Spinal cord (tissue), 10 donors: ENCODE data around the gene ZBTB38. TPM values are rescaled to one million over a fixed set of nuclear protein-coding genes. Genes with fewer than 3 reads are reported as not detected.

ENCODE experiments used
- DNase-seq, 6 donors: peaks; one replicate each; pipeline versions ENCODE4 v3.0.0 to v3.0.0-alpha.2; 2013 to 2015; ENCODE audit warnings: low spot score in 6 of 6, low read depth in 4 of 6
- H3K27ac ChIP-seq: one replicate; pipeline ENCODE4 v1.5.1; 2013; ENCODE audit warnings: low read depth, low read length, control low read depth
- H3K27me3 ChIP-seq: one replicate; pipeline ENCODE4 v1.6.1; 2013; ENCODE audit warnings: low read length; ENCODE audit not compliant: control insufficient read depth, insufficient read depth
- H3K36me3 ChIP-seq: one replicate; pipeline ENCODE4 v1.6.1; 2013; ENCODE audit warnings: low read length; ENCODE audit not compliant: control insufficient read depth, insufficient read depth
- H3K4me1 ChIP-seq: one replicate; pipeline ENCODE4 v1.6.1; 2013; ENCODE audit warnings: low read length; ENCODE audit not compliant: control insufficient read depth, insufficient read depth
- H3K4me3 ChIP-seq: one replicate; pipeline ENCODE4 v1.5.1; 2013; ENCODE audit warnings: low read depth, low read length, control low read depth
- H3K9me3 ChIP-seq: one replicate; pipeline ENCODE4 v1.6.1; 2013; ENCODE audit warnings: low read length; ENCODE audit not compliant: control insufficient read depth, insufficient read depth
- WGBS: methylation state at CpG from one replicate; pipeline ENCODE4 v1.1.5; 2013; ENCODE audit warnings: missing lambda C conversion rate; ENCODE audit not compliant: insufficient coverage; 5-methylcytosine and 5-hydroxymethylcytosine counted together
- polyA plus RNA-seq, 2 donors: library from polyadenylated mRNA; unstranded; fragments of 120-200 nt; gene quantifications; one replicate each; pipeline ENCODE4 v1.2.1, GENCODE V29; 2013; ENCODE audit not compliant: insufficient read length in 2 of 2
- total RNA-seq, 2 donors: library from RNA; depleted of rRNA in 1 of 2; stranded (reverse); fragments of 120-200 nt in 1 of 2; fragments of >200 nt in 1 of 2; gene quantifications; one replicate each; pipeline versions ENCODE4 v1.2.3 to v1.2.4, GENCODE V29; 2013 to 2014
- donor health status: healthy.

ZBTB38 gene
- total and polyA plus RNA-seq, 4 donors, result 39.1 to 118 (median 64.2) TPM

GRCh38 chr3:141399200-141399599, 30.9 kb downstream of the ZBTB38 start:
- WGBS, result 93% methylated on average over 1 of the region's 2 CpGs
- H3K36me3 ChIP-seq, result peaks cover 3% of the 10 kb centered on the region
- H3K27me3 ChIP-seq, result no peaks in the 10 kb centered on the region
- H3K9me3 ChIP-seq, result no peaks in the 10 kb centered on the region
- DNase-seq, result no peak
- no peak overlapping the region for H3K4me3 ChIP-seq
- H3K4me1 ChIP-seq, result peaks cover 11% of the 10 kb centered on the region
- no peak overlapping the region for H3K27ac ChIP-seq

GRCh38 chr3:141400073-141400971, 32.0 kb downstream of the ZBTB38 start:
- Histone ChIP-seq H3K9me3 (no peaks in the 10 kb centered on the region), H3K4me1 (peaks cover 14% of the 10 kb centered on the region), H3K27ac (no peak overlapping the region), H3K36me3 (peaks cover 9% of the 10 kb centered on the region), H3K4me3 (no peak overlapping the region), H3K27me3 (no peaks in the 10 kb centered on the region)
- WGBS, result 80% methylated on average over 1 of the region's 5 CpGs
- DNase-seq, result no peak

GRCh38 chr3:141401095-141401494, 32.8 kb downstream of the ZBTB38 start:
- DNase-seq, result no peak
- Histone ChIP-seq H3K27ac (peak overlapping the region; percentile 83), H3K36me3 (peaks cover 10% of the 10 kb centered on the region), H3K4me1 (peaks cover 14% of the 10 kb centered on the region), H3K9me3 (no peaks in the 10 kb centered on the region), H3K4me3 (no peak overlapping the region), H3K27me3 (no peaks in the 10 kb centered on the region)
- WGBS, result no CpG with 5 or more reads among the region's 1 CpG

- Histone ChIP-seq H3K27ac (peak overlapping the region; percentile 83), H3K9me3 (no peaks in the 10 kb centered on the region), H3K4me3 (peak overlapping the region; percentile 51), H3K36me3 (peaks cover 11% of the 10 kb centered on the region), H3K27me3 (no peaks in the 10 kb centered on the region), H3K4me1 (peaks cover 14% of the 10 kb centered on the region)
- 6% methylated on average over 58 of the region's 59 CpGs for WGBS
- peak in 2 of 6 donors; percentile 73 to 76 for DNase-seq
Observed at GRCh38 chr3:141401573-141402475, 33.5 kb downstream of the ZBTB38 start.

- DNase-seq, result peak in 2 of 6 donors; percentile 78 to 84
- Histone ChIP-seq H3K27me3 (no peaks in the 10 kb centered on the region), H3K4me1 (peaks cover 14% of the 10 kb centered on the region), H3K9me3 (no peaks in the 10 kb centered on the region), H3K27ac (peak overlapping the region; percentile 71), H3K4me3 (peak overlapping the region; percentile 51), H3K36me3 (peaks cover 11% of the 10 kb centered on the region)
- WGBS, result under 1% methylated on average over 55 of the region's 58 CpGs
Observed at GRCh38 chr3:141402476-141403171, 34.3 kb downstream of the ZBTB38 start.

- H3K9me3 ChIP-seq, result no peaks in the 10 kb centered on the region
- H3K36me3 ChIP-seq, result peaks cover 11% of the 10 kb centered on the region
- no peak overlapping the region for H3K4me3 ChIP-seq
- no peak overlapping the region for H3K27ac ChIP-seq
- no peak for DNase-seq
- H3K27me3 ChIP-seq, result no peaks in the 10 kb centered on the region
- peaks cover 14% of the 10 kb centered on the region for H3K4me1 ChIP-seq
- WGBS, result 83% methylated on average over 1 of the region's 4 CpGs
Observed at GRCh38 chr3:141403576-141403975, 35.3 kb downstream of the ZBTB38 start.

GRCh38 chr3:141405025-141405424, 36.7 kb downstream of the ZBTB38 start:
- Histone ChIP-seq H3K27ac (no peak overlapping the region), H3K4me3 (no peak overlapping the region), H3K36me3 (peaks cover 11% of the 10 kb centered on the region), H3K4me1 (peaks cover 19% of the 10 kb centered on the region), H3K27me3 (no peaks in the 10 kb centered on the region), H3K9me3 (no peaks in the 10 kb centered on the region)
- no peak for DNase-seq
- WGBS, result no CpG with 5 or more reads among the region's 3 CpGs

GRCh38 chr3:141405591-141405990, 37.3 kb downstream of the ZBTB38 start:
- Histone ChIP-seq H3K4me1 (peaks cover 24% of the 10 kb centered on the region), H3K36me3 (peaks cover 11% of the 10 kb centered on the region), H3K27ac (no peak overlapping the region), H3K4me3 (no peak overlapping the region), H3K9me3 (no peaks in the 10 kb centered on the region), H3K27me3 (no peaks in the 10 kb centered on the region)
- no peak for DNase-seq
- WGBS, result 95% methylated on average over 2 of the region's 4 CpGs

GRCh38 chr3:141406265-141406664, 38.0 kb downstream of the ZBTB38 start:
- no peak overlapping the region for H3K27ac ChIP-seq
- H3K4me3 ChIP-seq, result no peak overlapping the region
- peaks cover 26% of the 10 kb centered on the region for H3K4me1 ChIP-seq
- no peaks in the 10 kb centered on the region for H3K9me3 ChIP-seq
- H3K36me3 ChIP-seq, result peaks cover 11% of the 10 kb centered on the region
- 100% methylated on average over 2 of the region's 2 CpGs for WGBS
- no peaks in the 10 kb centered on the region for H3K27me3 ChIP-seq
- DNase-seq, result no peak
